Panc1 (cell line): ENCODE results near the gene ATG4B.

ENCODE experiments used
- POLR2AphosphoS5 ChIP-seq: IDR thresholded peaks from 2 replicates; pipeline ENCODE4 v1.6.1; 2012; ENCODE audit warnings: mild to moderate bottlenecking, low read depth, low read length, moderate library complexity
- SIN3A ChIP-seq: IDR thresholded peaks from 2 replicates; pipeline ENCODE4 v1.6.1; 2012; ENCODE audit warnings: low read depth, mild to moderate bottlenecking, low read length, moderate library complexity, borderline replicate concordance; ENCODE audit not compliant: insufficient read depth
- TCF7L2 ChIP-seq: IDR thresholded peaks from 2 replicates; pipeline ENCODE4 v1.6.1; 2011; ENCODE audit warnings: mild to moderate bottlenecking, low read depth, low read length, inconsistent platforms
- TF ChIP-seq, protein P1 (sequence below): fragments of 450-650 bp; IDR thresholded peaks from 2 replicates; pipeline ENCODE4 v1.5.1; 2017; ENCODE audit warnings: mild to moderate bottlenecking
- TF ChIP-seq, protein P2 (sequence below), 2 experiments: IDR thresholded peaks; 2 replicates each; pipeline ENCODE4 v1.6.1; 2011 to 2012; ENCODE audit warnings: low read depth in 2 of 2, control low read depth in 1 of 2, low read length in 1 of 2, mild to moderate bottlenecking in 1 of 2, moderate library complexity in 1 of 2; ENCODE audit not compliant: insufficient read depth in 1 of 2

DNA sequence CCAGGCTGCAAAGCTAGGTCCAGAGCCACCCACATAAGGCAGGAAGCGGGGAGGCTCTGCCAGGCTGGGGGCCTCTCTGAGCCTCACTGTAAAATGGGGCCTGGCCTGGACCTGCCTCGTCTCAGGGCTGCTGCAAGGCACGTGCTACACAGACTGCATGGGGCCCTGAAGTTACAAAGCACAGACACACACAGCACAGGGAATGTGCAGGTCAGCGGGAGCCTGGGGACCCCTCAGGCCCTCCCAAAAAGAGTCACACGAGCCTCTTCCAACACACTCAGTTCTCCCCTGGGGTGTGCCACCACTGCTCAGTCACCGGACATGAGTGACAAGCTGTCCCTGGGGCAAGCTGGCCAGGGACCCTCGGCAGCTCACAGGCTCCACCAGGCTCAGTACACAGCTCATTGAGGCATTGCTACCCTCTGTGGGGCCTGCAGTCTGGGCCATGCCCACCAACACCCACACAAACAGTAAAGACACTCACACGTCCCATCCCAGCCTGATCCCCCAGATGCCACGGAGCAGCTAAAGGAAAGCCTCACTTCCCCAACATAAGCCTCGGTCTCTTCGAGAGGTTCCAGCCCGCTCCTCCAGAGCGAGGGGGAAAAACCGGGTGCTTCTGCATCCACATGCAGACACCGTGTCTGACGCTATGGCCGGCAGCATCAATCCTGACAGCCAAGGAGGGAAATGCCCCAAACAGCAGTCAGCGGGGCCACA, 45.2 kb upstream of the ATG4B start:
- TF ChIP-seq, protein P1, sequence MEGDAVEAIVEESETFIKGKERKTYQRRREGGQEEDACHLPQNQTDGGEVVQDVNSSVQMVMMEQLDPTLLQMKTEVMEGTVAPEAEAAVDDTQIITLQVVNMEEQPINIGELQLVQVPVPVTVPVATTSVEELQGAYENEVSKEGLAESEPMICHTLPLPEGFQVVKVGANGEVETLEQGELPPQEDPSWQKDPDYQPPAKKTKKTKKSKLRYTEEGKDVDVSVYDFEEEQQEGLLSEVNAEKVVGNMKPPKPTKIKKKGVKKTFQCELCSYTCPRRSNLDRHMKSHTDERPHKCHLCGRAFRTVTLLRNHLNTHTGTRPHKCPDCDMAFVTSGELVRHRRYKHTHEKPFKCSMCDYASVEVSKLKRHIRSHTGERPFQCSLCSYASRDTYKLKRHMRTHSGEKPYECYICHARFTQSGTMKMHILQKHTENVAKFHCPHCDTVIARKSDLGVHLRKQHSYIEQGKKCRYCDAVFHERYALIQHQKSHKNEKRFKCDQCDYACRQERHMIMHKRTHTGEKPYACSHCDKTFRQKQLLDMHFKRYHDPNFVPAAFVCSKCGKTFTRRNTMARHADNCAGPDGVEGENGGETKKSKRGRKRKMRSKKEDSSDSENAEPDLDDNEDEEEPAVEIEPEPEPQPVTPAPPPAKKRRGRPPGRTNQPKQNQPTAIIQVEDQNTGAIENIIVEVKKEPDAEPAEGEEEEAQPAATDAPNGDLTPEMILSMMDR = no peak
- no peak for TF ChIP-seq SIN3A
- no peak for TF ChIP-seq POLR2AphosphoS5
- TF ChIP-seq, protein P2, sequence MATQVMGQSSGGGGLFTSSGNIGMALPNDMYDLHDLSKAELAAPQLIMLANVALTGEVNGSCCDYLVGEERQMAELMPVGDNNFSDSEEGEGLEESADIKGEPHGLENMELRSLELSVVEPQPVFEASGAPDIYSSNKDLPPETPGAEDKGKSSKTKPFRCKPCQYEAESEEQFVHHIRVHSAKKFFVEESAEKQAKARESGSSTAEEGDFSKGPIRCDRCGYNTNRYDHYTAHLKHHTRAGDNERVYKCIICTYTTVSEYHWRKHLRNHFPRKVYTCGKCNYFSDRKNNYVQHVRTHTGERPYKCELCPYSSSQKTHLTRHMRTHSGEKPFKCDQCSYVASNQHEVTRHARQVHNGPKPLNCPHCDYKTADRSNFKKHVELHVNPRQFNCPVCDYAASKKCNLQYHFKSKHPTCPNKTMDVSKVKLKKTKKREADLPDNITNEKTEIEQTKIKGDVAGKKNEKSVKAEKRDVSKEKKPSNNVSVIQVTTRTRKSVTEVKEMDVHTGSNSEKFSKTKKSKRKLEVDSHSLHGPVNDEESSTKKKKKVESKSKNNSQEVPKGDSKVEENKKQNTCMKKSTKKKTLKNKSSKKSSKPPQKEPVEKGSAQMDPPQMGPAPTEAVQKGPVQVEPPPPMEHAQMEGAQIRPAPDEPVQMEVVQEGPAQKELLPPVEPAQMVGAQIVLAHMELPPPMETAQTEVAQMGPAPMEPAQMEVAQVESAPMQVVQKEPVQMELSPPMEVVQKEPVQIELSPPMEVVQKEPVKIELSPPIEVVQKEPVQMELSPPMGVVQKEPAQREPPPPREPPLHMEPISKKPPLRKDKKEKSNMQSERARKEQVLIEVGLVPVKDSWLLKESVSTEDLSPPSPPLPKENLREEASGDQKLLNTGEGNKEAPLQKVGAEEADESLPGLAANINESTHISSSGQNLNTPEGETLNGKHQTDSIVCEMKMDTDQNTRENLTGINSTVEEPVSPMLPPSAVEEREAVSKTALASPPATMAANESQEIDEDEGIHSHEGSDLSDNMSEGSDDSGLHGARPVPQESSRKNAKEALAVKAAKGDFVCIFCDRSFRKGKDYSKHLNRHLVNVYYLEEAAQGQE (IDR thresholded peaks at IDR 0.05; ENCODE audit: insufficient read depth in 1 of 2, low read depth in 2 of 2, low read length in 1 of 2) = no peak
- TF ChIP-seq TCF7L2 = no peak
